ENCODE measurements around the gene HEXA. TPM values are rescaled to one million over a fixed set of nuclear protein-coding genes. Genes with fewer than 3 reads are reported as not detected.
A peak's percentile ranks its signal among the peaks of the same experiment; 100 is the strongest.

HEXA gene
- total RNA-seq, 1 donor from 2014 or later: 48.7 TPM

GRCh38 chr15:72369964-72370363 lies 5.8 kb downstream of the HEXA start:
- H3K36me3 ChIP-seq (ENCODE audit: control insufficient read depth, insufficient read depth, low read length): no peaks in the 10 kb centered on the region
- DNase-seq (ENCODE audit: low read depth) (peak; percentile 86), FAIRE-seq (no peak)
- no peak for TF ChIP-seq CTCF (IDR thresholded peaks at IDR 0.05; ENCODE audit: insufficient read depth, low read length, severe bottlenecking)
- no peak overlapping the region for H3K4me3 ChIP-seq (ENCODE audit: low read depth, low read length)
- no peaks in the 10 kb centered on the region for H3K27me3 ChIP-seq (ENCODE audit: control insufficient read depth, insufficient read depth, low read length)

GRCh38 chr15:72368899-72369298 lies 6.9 kb downstream of the HEXA start:
- no peak overlapping the region for H3K4me3 ChIP-seq (ENCODE audit: low read depth, low read length)
- TF ChIP-seq CTCF (IDR thresholded peaks at IDR 0.05; ENCODE audit: insufficient read depth, low read length, severe bottlenecking): no peak
- no peaks in the 10 kb centered on the region for H3K36me3 ChIP-seq (ENCODE audit: control insufficient read depth, insufficient read depth, low read length)
- no peak for FAIRE-seq
- H3K27me3 ChIP-seq (ENCODE audit: control insufficient read depth, insufficient read depth, low read length): no peaks in the 10 kb centered on the region
- no peak for DNase-seq (ENCODE audit: low read depth)

- TF ChIP-seq CTCF (IDR thresholded peaks at IDR 0.05; ENCODE audit: insufficient read depth, low read length, severe bottlenecking): no peak
- Histone ChIP-seq H3K27me3 (ENCODE audit: control insufficient read depth, insufficient read depth, low read length) (no peaks in the 10 kb centered on the region), H3K4me3 (ENCODE audit: low read depth, low read length) (no peak overlapping the region), H3K36me3 (ENCODE audit: control insufficient read depth, insufficient read depth, low read length) (no peaks in the 10 kb centered on the region)
- no peak for FAIRE-seq
- no peak for DNase-seq (ENCODE audit: low read depth)
These were observed 7.5 kb downstream of the HEXA start for GRCh38 chr15:72368325-72368724.

GRCh38 chr15:72365844-72366243 lies 10.0 kb downstream of the HEXA start:
- H3K4me3 ChIP-seq (ENCODE audit: low read depth, low read length): no peak overlapping the region
- no peaks in the 10 kb centered on the region for H3K27me3 ChIP-seq (ENCODE audit: control insufficient read depth, insufficient read depth, low read length)
- no peak for FAIRE-seq
- TF ChIP-seq CTCF (IDR thresholded peaks at IDR 0.05; ENCODE audit: insufficient read depth, low read length, severe bottlenecking): no peak
- DNase-seq (ENCODE audit: low read depth): no peak
- H3K36me3 ChIP-seq (ENCODE audit: control insufficient read depth, insufficient read depth, low read length): no peaks in the 10 kb centered on the region

- Histone ChIP-seq H3K4me3 (ENCODE audit: low read depth, low read length) (no peak overlapping the region), H3K36me3 (ENCODE audit: control insufficient read depth, insufficient read depth, low read length) (no peaks in the 10 kb centered on the region), H3K27me3 (ENCODE audit: control insufficient read depth, insufficient read depth, low read length) (no peaks in the 10 kb centered on the region)
- DNase-seq (ENCODE audit: low read depth) (no peak), FAIRE-seq (no peak)
- TF ChIP-seq CTCF (IDR thresholded peaks at IDR 0.05; ENCODE audit: insufficient read depth, low read length, severe bottlenecking): no peak
These were observed 14.6 kb downstream of the HEXA start for GRCh38 chr15:72361176-72361575.

GRCh38 chr15:72358650-72359171 lies 17.1 kb downstream of the HEXA start:
- Histone ChIP-seq H3K36me3 (ENCODE audit: control insufficient read depth, insufficient read depth, low read length) (peaks cover 3% of the 10 kb centered on the region), H3K4me3 (ENCODE audit: low read depth, low read length) (no peak overlapping the region), H3K27me3 (ENCODE audit: control insufficient read depth, insufficient read depth, low read length) (no peaks in the 10 kb centered on the region)
- FAIRE-seq (peak; percentile 92), DNase-seq (ENCODE audit: low read depth) (peak; percentile 93)
- TF ChIP-seq CTCF (IDR thresholded peaks at IDR 0.05; ENCODE audit: insufficient read depth, low read length, severe bottlenecking): no peak
